Fibroblast of lung (primary cell): ENCODE results near the gene ADGRF3. TPM values are rescaled to one million over a fixed set of nuclear protein-coding genes. Genes with fewer than 3 reads are reported as not detected.
"Not testable (repeated sequence)": the region's sequence is repeated elsewhere in the genome, so short reads cannot be mapped to it uniquely, and the experiment has no call there.

Experiments
- DNase-seq, 2 donors: peaks; one replicate each; pipeline versions ENCODE4 v3.0.0 to v3.0.0-alpha.2; 2010; ENCODE audit warnings: low read depth in 2 of 2
- H2AFZ ChIP-seq: 2 replicates; pipeline ENCODE4 v1.5.1; 2012; ENCODE audit warnings: low read length, control low read depth, inconsistent platforms
- H3K27ac ChIP-seq: 2 replicates; pipeline ENCODE4 v1.5.1; 2011; ENCODE audit warnings: low read length, control low read depth; ENCODE audit not compliant: insufficient read depth
- H3K27me3 ChIP-seq: 2 replicates; pipeline ENCODE4 v1.5.1; 2011; ENCODE audit warnings: mild to moderate bottlenecking, low read length; ENCODE audit not compliant: control insufficient read depth, insufficient read depth
- H3K36me3 ChIP-seq: 2 replicates; pipeline ENCODE4 v1.5.1; 2011; ENCODE audit warnings: low read length; ENCODE audit not compliant: control insufficient read depth, insufficient read depth
- H3K4me1 ChIP-seq: 2 replicates; pipeline ENCODE4 v1.5.1; 2011; ENCODE audit warnings: low read length; ENCODE audit not compliant: control insufficient read depth, insufficient read depth; ENCODE audit errors: extremely low read depth
- H3K4me2 ChIP-seq: 2 replicates; pipeline ENCODE4 v1.5.1; 2011; ENCODE audit warnings: low read length, control low read depth; ENCODE audit not compliant: insufficient read depth; ENCODE audit errors: extremely low read depth
- H3K4me3 ChIP-seq, 4 experiments: fragments of 200-600 bp in 1 of 4; sonication (generic) in 1 of 4; replicated peaks in 1 of 4; 2 replicates each; pipeline ENCODE4 v1.5.1; 2011 to 2016; ENCODE audit warnings: low read length in 4 of 4, low read depth in 3 of 4, mild to moderate bottlenecking in 3 of 4, control low read depth in 2 of 4, inconsistent platforms in 1 of 4, mixed read lengths in 1 of 4; ENCODE audit not compliant: insufficient read depth in 1 of 4; ENCODE audit errors: control extremely low read depth in 1 of 4
- H3K79me2 ChIP-seq: 2 replicates; pipeline ENCODE4 v1.5.1; 2012; ENCODE audit warnings: mild to moderate bottlenecking, low read length, inconsistent platforms; ENCODE audit not compliant: control insufficient read depth, insufficient read depth
- H3K9ac ChIP-seq: 2 replicates; pipeline ENCODE4 v1.5.1; 2011; ENCODE audit warnings: mild to moderate bottlenecking, low read length, control low read depth; ENCODE audit not compliant: insufficient read depth
- H3K9me3 ChIP-seq: 2 replicates; pipeline ENCODE4 v1.5.1; 2012; ENCODE audit warnings: low read depth, low read length; ENCODE audit not compliant: control insufficient read depth, insufficient read depth
- H4K20me1 ChIP-seq: 2 replicates; pipeline ENCODE4 v1.5.1; 2011; ENCODE audit warnings: low read length; ENCODE audit not compliant: control insufficient read depth, insufficient read depth; ENCODE audit errors: extremely low read depth
- CTCF ChIP-seq, 2 donors: IDR thresholded peaks in 1 of 2; conservative IDR thresholded peaks in 1 of 2; 1 replicate in 1 of 2; 2 replicates in 1 of 2; pipeline ENCODE4 v1.5.1; 2011 to 2012; ENCODE audit warnings: low read length in 2 of 2, control low read depth in 1 of 2, inconsistent platforms in 1 of 2, low read depth in 1 of 2, mild to moderate bottlenecking in 1 of 2
- EZH2 ChIP-seq: IDR thresholded peaks from 2 replicates; pipeline ENCODE4 v1.5.1; 2012; ENCODE audit warnings: low read length, control low read depth, mild to moderate bottlenecking; ENCODE audit errors: missing control alignments
- polyA plus RNA-seq, 2 donors: library from polyadenylated mRNA; depleted of rRNA in 1 of 2; stranded (reverse) in 1 of 2; unstranded in 1 of 2; fragments of >200 nt; gene quantifications; 2 replicates each; pipeline ENCODE4 v1.2.1, GENCODE V29; 2011 to 2012; ENCODE audit warnings: missing spikeins in 1 of 2
- total RNA-seq: library from RNA; depleted of rRNA; stranded (reverse); fragments of >200 nt; gene quantifications from 2 replicates; pipeline ENCODE4 v1.2.1, GENCODE V29; 2014

ADGRF3 gene
- total and polyA plus RNA-seq, 2 donors (not counting 1 experiment from before 2014, with no cell fraction given) = under 0.01 to 0.06 TPM

- H3K4me1 ChIP-seq = peaks cover 2% of the 10 kb centered on the region
- H3K36me3 ChIP-seq = no peaks in the 10 kb centered on the region
- no peak overlapping the region for H3K4me2 ChIP-seq
- DNase-seq = no peak
- H3K9ac ChIP-seq = no peak overlapping the region
- H3K79me2 ChIP-seq = peaks cover 43% of the 10 kb centered on the region
- no peak overlapping the region for H3K4me3 ChIP-seq
- no peak overlapping the region for H2AFZ ChIP-seq
- H4K20me1 ChIP-seq = no peaks in the 10 kb centered on the region
- H3K9me3 ChIP-seq = no peaks in the 10 kb centered on the region
- no peaks in the 10 kb centered on the region for H3K27me3 ChIP-seq
- H3K27ac ChIP-seq = no peak overlapping the region
- TF ChIP-seq EZH2 (no peak), CTCF (conservative IDR thresholded peaks at IDR 0.05 in 1 of 2, IDR thresholded peaks at IDR 0.05 in 1 of 2; ENCODE audit: low read depth in 1 of 2, low read length in 2 of 2) (no peak)
Measured at GRCh38 chr2:26356111-26356510, 9.5 kb upstream of the ADGRF3 start.

GRCh38 chr2:26355038-26355995, 8.7 kb upstream of the ADGRF3 start:
- H3K27ac ChIP-seq = no peak overlapping the region
- H3K9ac ChIP-seq = no peak overlapping the region
- no peaks in the 10 kb centered on the region for H3K27me3 ChIP-seq
- peaks cover 46% of the 10 kb centered on the region for H3K79me2 ChIP-seq
- H3K36me3 ChIP-seq = no peaks in the 10 kb centered on the region
- peak overlapping the region; percentile 56 for H3K4me2 ChIP-seq
- no peaks in the 10 kb centered on the region for H3K9me3 ChIP-seq
- no peak overlapping the region for H2AFZ ChIP-seq
- peak; percentile 94 to 99 for DNase-seq
- H3K4me3 ChIP-seq = no peak overlapping the region
- peaks cover 2% of the 10 kb centered on the region for H3K4me1 ChIP-seq
- TF ChIP-seq EZH2 (no peak), CTCF (conservative IDR thresholded peaks at IDR 0.05 in 1 of 2, IDR thresholded peaks at IDR 0.05 in 1 of 2; ENCODE audit: low read depth in 1 of 2, low read length in 2 of 2) (no peak)
- H4K20me1 ChIP-seq = no peaks in the 10 kb centered on the region

GRCh38 chr2:26354469-26354868, 7.9 kb upstream of the ADGRF3 start:
- H3K27me3 ChIP-seq, H2AFZ ChIP-seq, H3K4me3 ChIP-seq, H3K9ac ChIP-seq, DNase-seq, H3K4me2 ChIP-seq, H4K20me1 ChIP-seq, H3K36me3 ChIP-seq, H3K27ac ChIP-seq, H3K4me1 ChIP-seq, H3K9me3 ChIP-seq: not testable (repeated sequence)
- peaks cover 51% of the 10 kb centered on the region for H3K79me2 ChIP-seq
